GM23338 (cell line): ENCODE data around the gene CKAP2. TPM values are rescaled to one million over a fixed set of nuclear protein-coding genes. Genes with fewer than 3 reads are reported as not detected.

ENCODE experiments used
- ATAC-seq: fragments of 200-7000 bp; cut with Tn5 transposase; 3 replicates; pipeline ENCODE4 v1.9.1; 2020
- DNase-seq: peaks from one replicate; pipeline ENCODE4 v3.0.0-alpha.2; 2015; ENCODE audit warnings: low spot score
- H2AFZ ChIP-seq: fragments of 200-600 bp; sonication (generic); 2 replicates; pipeline ENCODE4 v1.8.0; 2016; ENCODE audit warnings: antibody characterized with exemption, mild to moderate bottlenecking, moderate library complexity
- H3F3A ChIP-seq: fragments of 200-600 bp; sonication (generic); replicated peaks from 2 replicates; pipeline ENCODE4 v1.8.0; 2017; ENCODE audit warnings: antibody characterized with exemption, mixed run types, low read depth
- H3K27ac ChIP-seq: fragments of 200-600 bp; sonication (generic); 2 replicates; pipeline ENCODE4 v1.6.1; 2016; ENCODE audit warnings: low read depth
- H3K27me3 ChIP-seq: fragments of 200-600 bp; sonication (generic); 2 replicates; pipeline ENCODE4 v1.8.0; 2016; ENCODE audit warnings: mild to moderate bottlenecking, mixed run types, moderate library complexity; ENCODE audit not compliant: insufficient read depth
- H3K36me3 ChIP-seq: fragments of 200-600 bp; sonication (generic); 2 replicates; pipeline ENCODE4 v1.8.0; 2016; ENCODE audit warnings: mild to moderate bottlenecking; ENCODE audit not compliant: insufficient read depth
- H3K4me1 ChIP-seq: fragments of 200-600 bp; sonication (generic); 2 replicates; pipeline ENCODE4 v1.8.0; 2016; ENCODE audit warnings: mild to moderate bottlenecking, moderate library complexity; ENCODE audit not compliant: insufficient read depth
- H3K4me2 ChIP-seq: fragments of 200-600 bp; sonication (generic); 2 replicates; pipeline ENCODE4 v1.7.1; 2017; ENCODE audit warnings: mixed run types
- H3K4me3 ChIP-seq: fragments of 200-600 bp; sonication (generic); 2 replicates; pipeline ENCODE4 v1.6.1; 2016; ENCODE audit warnings: mixed run types
- H3K79me2 ChIP-seq: fragments of 200-600 bp; sonication (generic); replicated peaks from 2 replicates; pipeline ENCODE4 v1.8.0; 2017; ENCODE audit warnings: mild to moderate bottlenecking; ENCODE audit not compliant: insufficient read depth
- H3K9me2 ChIP-seq: fragments of 200-600 bp; sonication (generic); 2 replicates; pipeline ENCODE4 v1.8.0; 2017; ENCODE audit not compliant: insufficient read depth
- H4K20me1 ChIP-seq: fragments of 200-600 bp; sonication (generic); replicated peaks from 2 replicates; pipeline ENCODE4 v1.8.0; 2017; ENCODE audit warnings: mild to moderate bottlenecking; ENCODE audit not compliant: insufficient read depth
- H3K27ac Mint-ChIP-seq: 2 replicates; pipeline ENCODE4 v1.8.0; 2020; ENCODE audit warnings: inconsistent platforms, mild to moderate bottlenecking, moderate library complexity, mixed read lengths
- H3K27me3 Mint-ChIP-seq: 3 replicates; pipeline ENCODE4 v1.8.0; 2022; ENCODE audit warnings: low read depth, mild to moderate bottlenecking, moderate library complexity, mixed read lengths, inconsistent platforms; ENCODE audit not compliant: insufficient read depth, poor library complexity
- H3K36me3 Mint-ChIP-seq: 3 replicates; pipeline ENCODE4 v1.8.0; 2021; ENCODE audit warnings: low read depth, mild to moderate bottlenecking, inconsistent platforms, moderate library complexity, mixed read lengths
- H3K4me1 Mint-ChIP-seq: 3 replicates; pipeline ENCODE4 v1.8.0; 2020; ENCODE audit warnings: mild to moderate bottlenecking, inconsistent platforms, mixed read lengths
- H3K4me3 Mint-ChIP-seq: 3 replicates; pipeline ENCODE4 v1.8.0; 2021; ENCODE audit warnings: moderate library complexity, mild to moderate bottlenecking, inconsistent platforms, mixed read lengths
- H3K9me3 Mint-ChIP-seq: 3 replicates; pipeline ENCODE4 v1.8.0; 2020; ENCODE audit warnings: moderate library complexity, mild to moderate bottlenecking, inconsistent platforms, mixed read lengths
- CREB1 ChIP-seq: fragments of 250-450 bp; sonication (Bioruptor Pico); IDR thresholded peaks from 2 replicates; pipeline ENCODE4 v1.5.0; 2020; ENCODE audit warnings: low read depth, mild to moderate bottlenecking, moderate library complexity
- ETS1 ChIP-seq: IDR thresholded peaks from 2 replicates; pipeline ENCODE4 v1.6.1; 2016; ENCODE audit warnings: antibody characterized with exemption
- JUNB ChIP-seq: IDR thresholded peaks from one replicate; pipeline ENCODE4 v1.6.1; 2016; ENCODE audit warnings: antibody characterized with exemption; ENCODE audit not compliant: unreplicated experiment
- POLR2AphosphoS5 ChIP-seq: IDR thresholded peaks from 2 replicates; pipeline ENCODE4 v1.6.1; 2016; ENCODE audit warnings: antibody characterized with exemption, low read depth
- ZNF331 ChIP-seq: fragments of 250-450 bp; sonication (Bioruptor Pico); IDR thresholded peaks from 2 replicates; pipeline ENCODE4 v1.5.0; 2020; ENCODE audit warnings: low read depth, mild to moderate bottlenecking, moderate library complexity
- ZNF462 ChIP-seq: fragments of 250-450 bp; sonication (Bioruptor Pico); IDR thresholded peaks from 2 replicates; pipeline ENCODE4 v1.5.0; 2020; ENCODE audit warnings: mild to moderate bottlenecking, moderate library complexity
- polyA plus RNA-seq: library from polyadenylated mRNA; unstranded; fragments of >200 nt; fragmentation: Nextera tagmentation; extraction: Ambion mirVana; gene quantifications from 2 replicates; pipeline ENCODE4 v1.2.1, GENCODE V29; 2016
- total RNA-seq: library from RNA; depleted of rRNA; stranded (reverse); fragments of >200 nt; shearing (Covaris generic); gene quantifications from 2 replicates; pipeline ENCODE4 v1.2.3, GENCODE V29; 2014

The CKAP2 gene
- total and polyA plus RNA-seq, 2 experiments from 2014 or later = 48.8 to 103 TPM

GRCh38 chr13:52414963-52415362 lies 40.3 kb upstream of the CKAP2 start:
- Histone ChIP-seq H3K27me3 (no peaks in the 10 kb centered on the region), H3K4me3 (no peak overlapping the region), H4K20me1 (no peaks in the 10 kb centered on the region), H3K27ac (no peak overlapping the region), H3K4me2 (no peak overlapping the region), H3K36me3 (no peaks in the 10 kb centered on the region; the same call in 1 of the 2 replicates), H3F3A (no peaks in the 10 kb centered on the region), H2AFZ (no peak overlapping the region), H3K79me2 (no peaks in the 10 kb centered on the region), H3K4me1 (no peaks in the 10 kb centered on the region), H3K9me2 (no peaks in the 10 kb centered on the region)
- Mint-ChIP-seq H3K9me3 (no peaks in the 10 kb centered on the region), H3K4me3 (no peak overlapping the region), H3K4me1 (no peaks in the 10 kb centered on the region), H3K27me3 (no peaks in the 10 kb centered on the region), H3K36me3 (peaks cover 19% of the 10 kb centered on the region; the same call in 2 of the 3 replicates), H3K27ac (no peak overlapping the region)
- ATAC-seq (no peak), DNase-seq (no peak)
- TF ChIP-seq POLR2AphosphoS5 = no peak
- no peak for TF ChIP-seq ETS1
- TF ChIP-seq ZNF331 (CRISPR knock-in tag) = no peak
- no peak for TF ChIP-seq JUNB
- TF ChIP-seq ZNF462 (CRISPR knock-in tag) = no peak
- no peak for TF ChIP-seq CREB1
